NCI-H2227 treated with DMSO at 0.1 percent for 48 hours (cell line): ENCODE measurements around the gene PRKCD.

Source experiments
- DNase-seq: peaks from one replicate; lab custom pipeline; 2025; lab: John Stamatoyannopoulos, UW

Gene PRKCD

DNA sequence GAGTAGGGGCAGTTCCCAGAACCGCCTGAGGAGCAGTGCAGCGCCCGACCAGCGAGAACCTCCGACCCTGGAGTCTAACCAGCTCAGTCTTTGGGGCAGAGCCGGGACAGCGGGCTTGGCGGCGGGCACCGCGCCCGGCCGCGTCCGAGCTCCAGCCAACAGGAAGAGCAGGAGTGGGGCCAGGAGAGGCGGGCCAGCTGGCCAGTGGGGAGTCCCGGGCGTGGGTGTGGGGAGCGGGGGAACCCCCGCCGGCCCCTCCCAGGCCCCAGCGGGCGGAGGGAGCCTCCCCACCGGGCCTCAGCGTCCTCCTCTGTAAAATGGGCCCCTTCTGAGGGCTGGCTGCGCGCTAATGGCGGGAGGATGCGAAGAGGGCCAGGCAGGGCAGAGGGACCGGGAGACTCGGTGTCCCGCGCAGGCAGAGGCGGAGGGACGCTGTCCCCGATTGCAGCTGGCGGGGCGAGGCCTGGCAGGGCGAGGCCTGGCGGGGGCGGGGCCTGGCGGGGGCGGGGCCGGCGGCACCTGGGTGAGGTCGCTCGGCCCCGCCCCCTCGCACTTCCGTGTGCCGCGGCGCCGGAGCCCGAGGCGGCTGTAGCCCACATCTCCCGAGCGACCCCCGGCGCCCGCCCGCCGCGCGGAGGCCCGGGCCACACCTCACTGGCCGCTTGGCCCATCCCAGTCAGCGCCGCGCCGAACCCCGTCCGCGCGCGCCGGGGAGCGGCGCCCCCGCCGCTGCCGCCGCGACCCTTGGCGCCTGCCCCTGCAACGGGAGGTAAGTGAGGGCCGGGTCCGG lies at the start of gene PRKCD:
TSS of gene PRKCD (plus strand) at position 550 of the 790 bp plus-strand sequence. CDS start 17,214 bp downstream, outside the sequence.
- DNase-seq = no peak

DNA sequence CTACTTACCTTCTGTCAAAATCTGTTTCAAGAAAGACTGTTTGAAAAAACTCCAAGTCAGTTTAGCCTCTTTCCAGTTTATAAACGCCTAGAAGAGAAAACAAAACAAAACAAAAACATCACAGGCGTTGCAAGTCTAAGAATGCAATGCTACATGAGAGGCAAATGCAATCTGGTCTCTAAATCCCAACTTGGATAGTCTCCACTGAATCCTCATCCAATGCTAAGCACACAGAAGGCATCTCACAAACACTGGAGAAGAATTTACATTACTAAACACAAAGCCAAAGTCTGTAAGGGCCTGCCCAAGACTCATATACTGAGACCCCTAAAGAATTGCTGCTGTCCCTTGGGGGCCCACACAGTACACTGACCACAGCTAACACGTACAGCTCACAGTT lies 49.2 kb upstream of the PRKCD start:
- no peak for DNase-seq

DNA sequence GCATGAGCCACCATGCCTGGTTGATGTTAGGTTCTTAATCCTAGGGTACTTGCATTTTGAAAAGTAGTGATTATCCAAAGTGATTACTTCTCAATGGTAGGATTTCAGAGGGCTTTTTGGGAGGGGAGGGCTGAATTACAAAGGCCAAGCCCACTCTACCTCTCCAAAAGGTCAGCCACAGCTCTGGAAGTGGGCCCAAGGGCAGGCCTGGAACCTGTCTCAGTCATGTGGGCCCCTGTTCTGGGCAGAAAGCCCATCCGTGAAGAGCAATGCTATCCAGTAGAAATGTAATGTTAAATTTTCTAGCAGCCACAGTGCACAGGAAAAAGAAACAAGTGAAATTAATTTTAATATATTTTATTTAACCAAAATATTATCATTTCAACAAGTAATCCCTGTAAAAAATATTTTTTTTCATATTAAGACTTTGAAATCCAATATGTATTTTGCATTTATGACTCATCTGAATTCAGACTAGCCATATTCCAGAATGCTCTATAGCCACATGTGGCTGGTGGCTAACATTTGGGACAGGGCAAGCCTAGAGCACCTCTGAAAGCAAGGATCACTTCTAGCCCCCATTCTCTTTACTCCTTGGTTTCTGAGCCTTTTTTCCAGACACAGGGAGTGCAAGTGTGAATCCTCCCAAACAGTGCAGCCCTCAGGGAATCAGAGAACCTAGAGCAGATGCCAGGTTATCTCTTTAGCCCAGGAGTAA lies 47.6 kb upstream of the PRKCD start:
- no peak for DNase-seq

- peak; percentile 46 for DNase-seq
Measured at GRCh38 chr3:53114011-53114400, 47.0 kb upstream of the PRKCD start.

GRCh38 chr3:53114412-53115074 lies 46.5 kb upstream of the PRKCD start:
- DNase-seq = no peak

DNA sequence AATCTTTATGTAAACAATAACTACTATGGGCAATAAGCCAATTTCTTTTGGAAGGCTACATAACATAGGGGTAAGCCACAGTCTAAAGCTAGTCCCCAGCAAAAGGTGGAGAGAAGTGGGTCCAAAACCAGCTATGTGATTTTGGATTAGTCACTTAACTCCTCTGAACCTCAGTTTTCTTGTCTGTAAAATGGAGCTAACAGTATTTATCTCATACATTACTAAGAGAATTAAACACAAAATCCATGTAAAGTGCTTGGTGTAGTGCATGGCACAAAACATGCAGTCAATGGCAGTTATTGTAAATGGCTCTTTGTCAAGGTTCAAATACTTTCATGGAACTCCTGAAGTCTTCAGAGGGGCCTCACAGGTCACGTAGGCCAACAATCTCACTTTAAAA lies 44.1 kb upstream of the PRKCD start:
- no peak for DNase-seq

DNA sequence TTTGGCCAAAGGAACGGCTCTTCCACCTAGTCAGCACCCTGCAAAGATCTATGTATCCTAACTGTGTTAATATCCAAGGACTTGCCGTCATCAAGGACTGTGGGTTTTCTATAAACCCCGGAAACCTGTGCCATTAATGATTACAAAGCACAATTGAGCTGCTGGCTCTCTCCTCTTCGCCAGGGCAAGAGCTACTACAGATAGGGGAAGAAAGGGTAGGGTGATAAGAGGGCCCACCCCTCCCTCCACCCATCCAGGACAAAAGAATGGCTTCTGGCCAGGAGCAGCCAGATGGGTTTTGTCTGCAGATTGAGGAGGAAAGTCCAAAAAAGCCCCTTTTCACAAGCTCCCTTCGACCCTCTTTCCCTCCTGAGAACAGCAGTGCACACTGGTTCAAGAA lies 40.7 kb upstream of the PRKCD start:
- DNase-seq = no peak

GRCh38 chr3:53122255-53122932 lies 38.6 kb upstream of the PRKCD start:
- DNase-seq = no peak

GRCh38 chr3:53122933-53123305 lies 38.1 kb upstream of the PRKCD start:
- no peak for DNase-seq

- DNase-seq = no peak
Measured at GRCh38 chr3:53123510-53123909, 37.5 kb upstream of the PRKCD start.

GRCh38 chr3:53123953-53124352 lies 37.1 kb upstream of the PRKCD start:
- DNase-seq = no peak

DNA sequence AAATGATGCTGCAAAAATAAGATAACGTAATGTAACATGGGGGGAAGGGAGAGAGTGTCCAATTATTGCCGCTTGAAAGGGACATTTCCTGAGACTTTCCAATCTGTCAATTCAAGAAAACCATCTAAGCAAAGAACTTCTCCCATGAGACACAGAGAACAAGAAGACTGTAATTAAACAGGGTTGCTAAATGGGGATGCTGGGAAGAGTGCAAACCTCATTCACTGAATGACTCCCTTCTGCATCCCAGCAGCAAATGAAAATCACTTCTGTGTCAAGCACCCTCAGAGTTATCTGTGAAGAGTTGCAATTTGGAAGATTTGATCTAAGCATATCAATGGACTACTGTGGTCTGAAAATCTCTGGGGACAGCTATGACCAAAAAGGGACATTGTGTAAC lies 34.4 kb upstream of the PRKCD start:
- no peak for DNase-seq

DNA sequence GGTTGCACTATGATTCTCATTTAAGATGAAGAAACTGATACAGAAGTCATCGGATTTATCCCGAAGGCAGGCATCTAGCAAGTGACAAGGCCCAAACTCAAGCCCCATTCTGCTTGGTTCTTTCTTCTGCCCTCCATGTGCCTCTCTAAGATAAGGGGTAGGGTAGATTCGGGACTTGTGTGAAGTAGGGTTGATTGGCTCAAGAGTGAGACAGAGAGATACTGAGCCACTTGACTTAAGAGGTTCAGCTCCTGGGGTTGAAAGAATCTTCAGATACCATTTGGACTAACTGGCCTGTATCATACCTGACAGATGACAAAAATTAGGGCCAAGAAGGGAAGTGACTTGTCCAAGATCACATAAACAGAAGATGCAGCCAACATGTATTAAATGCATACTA lies 31.7 kb upstream of the PRKCD start:
- DNase-seq = no peak

DNA sequence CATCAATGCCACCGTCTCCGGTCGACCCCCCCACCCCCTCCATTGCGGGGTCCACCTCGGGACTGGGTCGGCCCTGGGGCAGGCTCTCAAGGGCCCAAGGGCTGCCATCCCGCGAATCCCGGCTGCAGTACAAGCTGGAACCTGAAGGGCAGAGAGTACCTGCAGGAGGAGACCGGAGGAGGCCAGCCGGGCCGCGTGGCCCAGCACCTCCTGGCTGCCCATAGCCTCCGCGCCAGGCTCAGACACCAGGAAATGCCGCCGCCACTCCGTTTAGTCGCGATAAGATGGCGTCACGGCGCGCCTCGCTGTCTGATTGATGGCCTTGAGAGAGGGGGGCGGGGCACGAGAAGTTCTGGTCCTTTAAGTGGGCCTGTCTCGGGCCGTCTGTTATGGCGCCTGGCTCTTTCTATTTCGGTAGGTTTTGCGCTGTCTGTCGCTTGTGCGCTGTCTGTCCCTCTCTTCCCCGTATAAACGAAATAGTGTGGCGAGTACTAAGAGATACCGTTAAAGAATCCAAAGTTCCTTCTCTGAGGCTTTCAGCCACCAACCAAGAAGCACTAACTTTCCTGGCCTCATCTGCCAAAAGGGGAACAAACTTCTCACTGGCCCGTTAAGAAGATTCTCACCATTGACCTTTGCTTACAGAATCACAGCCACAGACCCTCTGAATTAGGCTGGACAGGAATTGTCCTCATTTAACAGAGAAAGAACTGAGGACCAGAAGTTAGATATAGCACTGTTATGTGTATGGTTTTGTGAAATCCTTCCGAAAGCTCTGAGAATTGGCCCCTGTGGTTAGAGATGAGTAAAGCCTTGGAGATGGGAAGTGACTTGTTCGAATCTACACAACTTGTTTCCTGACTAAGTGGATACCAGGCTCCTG lies 30.6 kb upstream of the PRKCD start, which contains the start of gene RFT1:
TSS of gene RFT1 (minus strand) at position 257 of the 883 bp plus-strand sequence. CDS start at position 222, 35 bp downstream.
- peak; percentile 82 for DNase-seq

DNA sequence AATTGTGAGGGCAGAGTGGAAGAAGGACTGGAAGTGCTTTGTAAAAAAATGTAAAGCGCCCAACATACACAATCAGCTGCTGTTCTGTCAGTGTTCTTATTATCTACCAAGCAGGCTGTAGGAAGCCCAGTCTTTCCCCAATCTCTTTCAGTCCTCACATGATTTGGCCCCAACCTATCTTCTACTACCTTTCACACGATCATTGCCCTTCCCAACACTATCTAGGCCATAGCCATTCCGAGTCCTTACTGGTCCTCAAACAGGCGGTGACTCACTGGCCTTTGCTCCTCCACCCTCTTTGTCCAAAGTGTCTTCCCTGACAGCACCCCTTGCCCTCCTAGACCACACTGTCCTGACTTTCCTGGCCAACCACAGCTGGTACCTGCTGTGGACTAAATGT lies 29.9 kb upstream of the PRKCD start:
- DNase-seq = no peak

- DNase-seq = no peak
Measured at GRCh38 chr3:53132347-53132746, 28.7 kb upstream of the PRKCD start.

DNA sequence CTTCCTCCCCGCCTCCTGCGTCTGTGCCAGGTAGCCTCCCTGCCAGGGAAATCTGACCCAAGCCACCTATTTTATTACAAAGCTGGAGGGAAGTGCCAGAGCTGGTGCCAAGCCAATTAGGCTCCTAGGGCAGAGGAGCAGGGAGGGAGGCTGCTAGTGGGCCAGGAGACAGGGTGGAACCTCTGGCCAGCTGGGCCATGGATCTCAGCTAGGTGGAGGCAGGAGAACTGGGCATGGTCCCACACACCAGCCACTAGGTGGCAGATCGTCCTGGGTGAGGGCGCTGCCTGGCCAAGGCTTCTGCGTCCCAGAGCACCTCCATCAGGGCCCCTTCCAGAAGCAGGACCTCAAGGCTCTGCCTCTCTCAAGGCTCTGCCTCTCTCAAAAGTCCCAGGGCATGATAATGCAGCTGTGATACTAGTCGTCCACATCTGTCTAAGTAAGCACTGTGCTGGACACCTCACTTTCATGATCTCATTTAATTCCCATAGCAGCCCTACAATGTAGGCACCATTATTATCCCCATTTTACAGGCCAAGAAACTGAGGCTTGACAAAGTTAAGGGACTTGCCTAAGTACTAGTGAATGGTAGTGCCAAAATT lies 26.3 kb upstream of the PRKCD start:
- peak; percentile 5 for DNase-seq

DNA sequence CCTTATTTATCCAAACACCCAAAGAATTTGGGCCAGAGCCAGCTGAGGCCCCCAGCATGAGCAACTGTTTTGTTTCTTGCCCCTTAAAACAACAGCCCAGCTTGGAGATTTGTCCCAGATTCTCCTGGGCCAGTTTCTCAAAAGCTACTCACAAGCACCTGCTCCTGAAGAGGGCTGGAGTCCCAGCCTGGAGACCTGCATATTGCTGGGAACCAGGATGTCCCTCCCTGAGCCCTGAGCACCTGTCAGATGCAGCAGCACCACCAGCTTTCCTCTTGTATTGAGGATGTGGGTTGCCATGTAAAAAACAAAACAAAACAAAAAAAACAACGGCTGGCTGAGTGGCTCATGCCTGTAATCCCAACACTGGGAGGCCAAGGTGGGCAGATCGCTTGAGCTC lies 23.8 kb upstream of the PRKCD start:
- DNase-seq = no peak

DNA sequence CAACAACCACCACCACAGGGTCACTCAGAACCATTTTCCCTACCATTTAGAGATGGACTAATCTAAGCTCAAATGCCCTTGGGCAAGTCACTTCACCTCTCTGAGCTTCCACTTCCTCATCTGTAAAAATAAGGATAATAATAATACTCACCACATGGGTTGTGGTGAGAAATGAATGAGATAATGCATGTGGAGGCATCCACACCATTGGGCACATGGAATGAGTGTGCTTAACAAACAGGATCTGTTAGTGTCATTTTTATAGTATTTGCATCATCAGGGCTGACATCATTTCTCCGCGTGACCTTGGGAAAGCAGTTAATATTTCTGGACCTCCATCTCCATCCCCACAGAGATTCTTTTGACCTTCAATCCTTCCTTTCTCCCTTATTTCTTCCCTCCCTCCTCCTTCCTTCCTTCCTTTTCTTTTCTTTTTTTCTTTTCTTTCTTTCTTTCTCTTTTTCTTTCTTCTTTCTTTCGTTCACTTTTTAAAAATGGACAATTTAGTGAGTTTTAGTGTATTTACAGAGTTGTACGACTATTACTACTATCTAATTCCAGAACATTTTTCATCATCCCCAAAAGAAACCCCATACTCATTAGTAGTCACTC lies 23.1 kb upstream of the PRKCD start:
- no peak for DNase-seq
